Measurements from ENCODE around the gene BAZ2B.

Gene BAZ2B

GRCh38 chr2:159620796-159621195 is 4.4 kb upstream of the BAZ2B start:
- no peak overlapping the region for H3K4me2 ChIP-seq (ENCODE audit: insufficient read depth, low read length)
- H4K20me1 ChIP-seq (ENCODE audit: insufficient read depth, low read length): no peaks in the 10 kb centered on the region
- TF ChIP-seq CTCF (IDR thresholded peaks at IDR 0.05; ENCODE audit: borderline replicate concordance, extremely low read depth, low read length, poor library complexity, severe bottlenecking) (no peak), EZH2 (IDR thresholded peaks at IDR 0.05; ENCODE audit: borderline replicate concordance, low read depth, low read length, severe bottlenecking) (no peak)
- H3K9me3 ChIP-seq (ENCODE audit: insufficient read depth, low read length, severe bottlenecking): no peaks in the 10 kb centered on the region
- DNase-seq (no peak), ATAC-seq (ENCODE audit: insufficient read depth, low read depth) (no peak)
- no peak overlapping the region for H3K9ac ChIP-seq (ENCODE audit: low read depth, low read length)
- no peaks in the 10 kb centered on the region for H3K27me3 ChIP-seq (ENCODE audit: insufficient read depth, low read length, poor library complexity)
- peaks cover 8% of the 10 kb centered on the region for H3K4me1 ChIP-seq (ENCODE audit: insufficient read depth, low read length)
- H3K36me3 ChIP-seq (ENCODE audit: insufficient read depth, low read length): no peaks in the 10 kb centered on the region
- H3K27ac ChIP-seq (ENCODE audit: low read length): no peak overlapping the region
- no peak overlapping the region for H3K4me3 ChIP-seq (ENCODE audit: low read depth in 1 of 2, low read length in 2 of 2)
- H2AFZ ChIP-seq (ENCODE audit: low read depth, low read length): no peak overlapping the region
- H3K79me2 ChIP-seq (ENCODE audit: insufficient read depth, low read length): no peaks in the 10 kb centered on the region

- Histone ChIP-seq H4K20me1 (ENCODE audit: insufficient read depth, low read length) (no peaks in the 10 kb centered on the region), H3K79me2 (ENCODE audit: insufficient read depth, low read length) (peaks cover 20% of the 10 kb centered on the region), H3K36me3 (ENCODE audit: insufficient read depth, low read length) (no peaks in the 10 kb centered on the region), H3K4me1 (ENCODE audit: insufficient read depth, low read length) (peaks cover 28% of the 10 kb centered on the region), H3K9me3 (ENCODE audit: insufficient read depth, low read length, severe bottlenecking) (no peaks in the 10 kb centered on the region), H3K27ac (ENCODE audit: low read length) (no peak overlapping the region), H3K9ac (ENCODE audit: low read depth, low read length) (no peak overlapping the region), H3K27me3 (ENCODE audit: insufficient read depth, low read length, poor library complexity) (no peaks in the 10 kb centered on the region), H2AFZ (ENCODE audit: low read depth, low read length) (no peak overlapping the region), H3K4me3 (ENCODE audit: low read depth in 1 of 2, low read length in 2 of 2) (no peak overlapping the region), H3K4me2 (ENCODE audit: insufficient read depth, low read length) (no peak overlapping the region)
- no peak for DNase-seq
- no peak for TF ChIP-seq CTCF (IDR thresholded peaks at IDR 0.05; ENCODE audit: borderline replicate concordance, extremely low read depth, low read length, poor library complexity, severe bottlenecking)
- no peak for TF ChIP-seq EZH2 (IDR thresholded peaks at IDR 0.05; ENCODE audit: borderline replicate concordance, low read depth, low read length, severe bottlenecking)
- no peak for ATAC-seq (ENCODE audit: insufficient read depth, low read depth)
Observed at GRCh38 chr2:159617646-159618045, 1.3 kb upstream of the BAZ2B start.

- Histone ChIP-seq H4K20me1 (ENCODE audit: insufficient read depth, low read length) (no peaks in the 10 kb centered on the region), H3K27me3 (ENCODE audit: insufficient read depth, low read length, poor library complexity) (no peaks in the 10 kb centered on the region), H3K79me2 (ENCODE audit: insufficient read depth, low read length) (peaks cover 24% of the 10 kb centered on the region), H3K4me3 (ENCODE audit: low read depth in 1 of 2, low read length in 2 of 2) (no peak overlapping the region), H3K9me3 (ENCODE audit: insufficient read depth, low read length, severe bottlenecking) (no peaks in the 10 kb centered on the region), H3K4me2 (ENCODE audit: insufficient read depth, low read length) (no peak overlapping the region), H3K36me3 (ENCODE audit: insufficient read depth, low read length) (no peaks in the 10 kb centered on the region), H3K9ac (ENCODE audit: low read depth, low read length) (no peak overlapping the region), H2AFZ (ENCODE audit: low read depth, low read length) (no peak overlapping the region), H3K4me1 (ENCODE audit: insufficient read depth, low read length) (peaks cover 32% of the 10 kb centered on the region), H3K27ac (ENCODE audit: low read length) (no peak overlapping the region)
- TF ChIP-seq EZH2 (IDR thresholded peaks at IDR 0.05; ENCODE audit: borderline replicate concordance, low read depth, low read length, severe bottlenecking) (no peak), CTCF (IDR thresholded peaks at IDR 0.05; ENCODE audit: borderline replicate concordance, extremely low read depth, low read length, poor library complexity, severe bottlenecking) (no peak)
- no peak for DNase-seq
- ATAC-seq (ENCODE audit: insufficient read depth, low read depth): no peak
Observed at GRCh38 chr2:159617100-159617499, 752 bp upstream of the BAZ2B start.
